AG10803 (cell line): ENCODE results near the gene SHPK.

Experiments
- DNase-seq: peaks from one replicate; pipeline ENCODE4 v3.0.0; 2010; ENCODE audit warnings: low read depth
- H3K4me3 ChIP-seq: 2 replicates; pipeline ENCODE4 v1.5.1; 2011; ENCODE audit warnings: mild to moderate bottlenecking, low read length, control low read depth
- TF ChIP-seq, protein P1 (sequence below): conservative IDR thresholded peaks from 2 replicates; pipeline ENCODE4 v1.5.1; 2011; ENCODE audit warnings: mild to moderate bottlenecking, low read length, control low read depth, inconsistent platforms

SHPK gene

GRCh38 chr17:3639981-3640596 is 4.0 kb upstream of the SHPK start:
- H3K4me3 ChIP-seq = no peak overlapping the region
- DNase-seq = peak; percentile 38
- TF ChIP-seq, protein P1, sequence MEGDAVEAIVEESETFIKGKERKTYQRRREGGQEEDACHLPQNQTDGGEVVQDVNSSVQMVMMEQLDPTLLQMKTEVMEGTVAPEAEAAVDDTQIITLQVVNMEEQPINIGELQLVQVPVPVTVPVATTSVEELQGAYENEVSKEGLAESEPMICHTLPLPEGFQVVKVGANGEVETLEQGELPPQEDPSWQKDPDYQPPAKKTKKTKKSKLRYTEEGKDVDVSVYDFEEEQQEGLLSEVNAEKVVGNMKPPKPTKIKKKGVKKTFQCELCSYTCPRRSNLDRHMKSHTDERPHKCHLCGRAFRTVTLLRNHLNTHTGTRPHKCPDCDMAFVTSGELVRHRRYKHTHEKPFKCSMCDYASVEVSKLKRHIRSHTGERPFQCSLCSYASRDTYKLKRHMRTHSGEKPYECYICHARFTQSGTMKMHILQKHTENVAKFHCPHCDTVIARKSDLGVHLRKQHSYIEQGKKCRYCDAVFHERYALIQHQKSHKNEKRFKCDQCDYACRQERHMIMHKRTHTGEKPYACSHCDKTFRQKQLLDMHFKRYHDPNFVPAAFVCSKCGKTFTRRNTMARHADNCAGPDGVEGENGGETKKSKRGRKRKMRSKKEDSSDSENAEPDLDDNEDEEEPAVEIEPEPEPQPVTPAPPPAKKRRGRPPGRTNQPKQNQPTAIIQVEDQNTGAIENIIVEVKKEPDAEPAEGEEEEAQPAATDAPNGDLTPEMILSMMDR = no peak

DNA sequence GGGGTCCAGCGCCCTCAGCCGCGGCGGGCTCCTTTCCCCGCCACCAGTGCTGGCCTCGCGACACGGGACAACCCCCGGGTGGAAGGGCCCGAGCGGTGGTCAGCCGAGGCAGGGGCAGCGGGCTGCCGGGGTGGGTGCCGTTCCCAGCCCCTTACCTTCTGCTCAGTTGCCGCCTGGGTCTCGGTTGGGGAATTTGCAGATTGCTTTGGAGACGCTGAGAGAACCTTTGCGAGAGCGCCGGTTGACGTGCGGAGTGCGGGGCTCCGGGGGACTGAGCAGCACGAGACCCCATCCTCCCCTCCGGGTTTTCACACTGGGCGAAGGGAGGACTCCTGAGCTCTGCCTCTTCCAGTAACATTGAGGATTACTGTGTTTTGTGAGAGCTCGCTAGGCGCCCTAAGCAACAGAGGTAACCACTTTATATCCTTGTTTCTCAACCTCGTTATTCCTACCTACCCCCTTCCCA is 891 bp upstream of the SHPK start:
- peak overlapping the region; percentile 86 for H3K4me3 ChIP-seq
- TF ChIP-seq, protein P1 = no peak
- no peak for DNase-seq

- no peak for DNase-seq
- H3K4me3 ChIP-seq = peak overlapping the region; percentile 76
- TF ChIP-seq, protein P1 = no peak
Observed at GRCh38 chr17:3635474-3636153, 436 bp downstream of the SHPK start.

GRCh38 chr17:3632287-3632686 is 3.8 kb downstream of the SHPK start:
- no peak overlapping the region for H3K4me3 ChIP-seq
- no peak for DNase-seq
- TF ChIP-seq, protein P1 = no peak

- no peak overlapping the region for H3K4me3 ChIP-seq
- TF ChIP-seq, protein P1 = no peak
- no peak for DNase-seq
Observed at GRCh38 chr17:3630781-3631180, 5.3 kb downstream of the SHPK start.

DNA sequence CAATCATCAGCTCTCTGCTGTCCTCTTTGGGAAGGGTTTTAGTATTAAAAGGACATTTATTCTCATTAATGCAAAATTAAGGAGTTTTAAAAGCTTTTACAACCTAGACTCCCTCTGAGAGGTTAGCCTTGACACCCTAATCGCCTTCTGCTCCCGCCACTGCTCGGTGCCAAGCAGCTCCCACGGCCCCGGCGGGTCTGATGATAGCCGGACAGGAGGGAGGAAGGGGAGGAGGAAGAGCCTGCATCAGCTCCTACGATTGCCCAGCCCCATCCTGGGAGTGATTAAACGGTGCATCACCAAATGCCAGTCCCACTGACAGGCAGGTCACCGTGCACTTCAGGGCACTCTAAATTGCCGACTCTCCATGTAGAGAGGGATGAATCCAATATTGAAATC is 8.3 kb downstream of the SHPK start:
- TF ChIP-seq, protein P1 = no peak
- H3K4me3 ChIP-seq = no peak overlapping the region
- no peak for DNase-seq
